HG03558 (cell line): Measurements from ENCODE around the gene SPEM2.
"Not testable (repeated sequence)": the region's sequence is repeated elsewhere in the genome, so short reads cannot be mapped to it uniquely, and the experiment has no call there.

ENCODE experiments used
- ATAC-seq: cut with Tn5 transposase; IDR thresholded peaks from one replicate; pipeline ENCODE4 v1.9.1; 2021; ENCODE audit warnings: moderate number of reproducible peaks; ENCODE audit not compliant: unreplicated experiment; ENCODE audit errors: extremely low read depth

The SPEM2 gene

DNA sequence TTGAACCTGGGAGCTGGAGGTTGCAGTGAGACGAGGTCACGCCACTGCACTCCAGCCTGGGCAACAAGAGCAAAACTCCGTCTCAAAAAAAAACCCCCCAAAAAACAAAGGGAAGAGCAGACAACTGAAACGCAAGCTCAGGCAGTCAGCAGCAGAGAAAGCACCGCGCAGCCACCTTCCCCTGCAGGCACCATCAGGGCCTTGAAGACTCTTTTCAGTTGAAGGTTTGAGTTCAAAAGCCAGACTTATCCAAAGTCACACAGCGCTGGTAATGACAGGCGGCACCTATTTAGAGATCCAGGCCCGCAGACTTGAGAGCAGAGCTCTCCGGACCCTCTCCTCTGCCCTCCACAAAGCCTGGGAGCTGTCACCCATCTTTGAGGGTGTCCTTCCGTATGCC is 42.9 kb downstream of the SPEM2 start:
- ATAC-seq = no peak

GRCh38 chr17:7468804-7469389 is 43.5 kb downstream of the SPEM2 start:
- no peak for ATAC-seq

DNA sequence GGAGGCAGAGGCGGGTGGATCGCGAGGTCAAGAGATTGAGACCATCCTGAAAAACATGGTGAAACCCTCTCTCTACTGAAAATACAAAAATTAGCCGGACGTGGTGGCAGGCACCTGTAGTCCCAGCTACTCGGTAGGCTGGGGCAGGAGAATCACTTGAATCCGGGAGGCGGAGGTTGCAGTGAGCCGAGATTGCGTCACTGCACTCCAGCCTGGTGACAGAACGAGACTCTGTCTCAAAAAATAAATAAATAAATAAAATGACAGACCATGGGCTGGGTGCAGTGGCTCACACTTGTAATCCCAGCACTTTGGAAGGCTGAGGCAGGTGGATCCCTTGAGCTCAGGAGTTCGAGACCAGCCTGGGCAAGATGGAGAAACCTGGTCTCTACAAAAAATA is 44.4 kb downstream of the SPEM2 start:
- ATAC-seq = not testable (repeated sequence)

DNA sequence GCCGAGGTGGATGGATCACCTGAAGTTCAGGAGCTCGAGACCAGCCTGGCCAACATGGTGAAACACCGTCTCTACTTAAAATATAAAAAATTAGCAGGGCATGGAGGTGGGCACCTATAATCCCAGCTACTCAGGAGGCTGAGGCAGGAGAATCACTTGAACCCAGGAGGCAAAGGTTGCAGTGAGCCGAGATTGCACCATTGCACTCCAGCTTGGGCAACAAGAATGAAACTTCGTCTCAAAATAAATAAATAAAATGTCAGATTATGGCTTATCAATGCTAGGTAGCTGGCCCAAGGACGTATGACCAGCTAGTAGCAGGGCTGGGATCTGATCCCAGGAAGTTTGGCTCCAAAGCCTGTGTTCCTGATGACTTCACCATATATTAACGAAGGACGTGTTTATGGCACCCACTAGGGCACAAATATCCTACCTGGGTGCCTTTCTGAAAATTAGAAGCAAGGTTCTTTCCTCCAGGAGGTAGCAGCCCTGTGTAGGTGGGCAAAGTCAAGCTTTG is 45.1 kb downstream of the SPEM2 start:
- not testable (repeated sequence) for ATAC-seq

DNA sequence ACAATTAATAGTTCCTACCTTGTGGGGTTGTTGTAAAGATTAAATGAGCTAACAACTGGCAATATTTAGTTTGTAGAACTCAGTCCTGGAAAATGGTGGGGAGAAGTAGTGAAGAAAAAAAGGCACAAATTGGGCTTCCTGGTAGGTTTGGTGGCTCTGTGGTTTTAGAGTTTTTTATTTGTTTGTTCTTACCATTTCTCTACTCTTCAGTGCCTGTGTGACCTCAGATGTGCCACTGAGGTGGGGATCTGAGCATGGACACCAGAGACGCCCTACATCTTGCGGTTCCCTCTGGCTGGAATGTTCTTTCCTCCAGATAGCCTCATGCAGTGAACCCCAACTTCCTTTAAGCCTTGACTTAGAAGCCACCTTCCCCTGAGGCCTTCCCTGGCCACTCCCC is 46.3 kb downstream of the SPEM2 start:
- ATAC-seq = no peak

- not testable (repeated sequence) for ATAC-seq
These were observed 49.4 kb downstream of the SPEM2 start for GRCh38 chr17:7474767-7475166.

GRCh38 chr17:7475764-7476422 is 50.5 kb downstream of the SPEM2 start:
- ATAC-seq = no peak

GRCh38 chr17:7476494-7476893 is 51.1 kb downstream of the SPEM2 start:
- ATAC-seq = no peak

- no peak for ATAC-seq
These were observed 51.5 kb downstream of the SPEM2 start for GRCh38 chr17:7476951-7477350.
